ENCODE results near the gene FAM167B.

DNA sequence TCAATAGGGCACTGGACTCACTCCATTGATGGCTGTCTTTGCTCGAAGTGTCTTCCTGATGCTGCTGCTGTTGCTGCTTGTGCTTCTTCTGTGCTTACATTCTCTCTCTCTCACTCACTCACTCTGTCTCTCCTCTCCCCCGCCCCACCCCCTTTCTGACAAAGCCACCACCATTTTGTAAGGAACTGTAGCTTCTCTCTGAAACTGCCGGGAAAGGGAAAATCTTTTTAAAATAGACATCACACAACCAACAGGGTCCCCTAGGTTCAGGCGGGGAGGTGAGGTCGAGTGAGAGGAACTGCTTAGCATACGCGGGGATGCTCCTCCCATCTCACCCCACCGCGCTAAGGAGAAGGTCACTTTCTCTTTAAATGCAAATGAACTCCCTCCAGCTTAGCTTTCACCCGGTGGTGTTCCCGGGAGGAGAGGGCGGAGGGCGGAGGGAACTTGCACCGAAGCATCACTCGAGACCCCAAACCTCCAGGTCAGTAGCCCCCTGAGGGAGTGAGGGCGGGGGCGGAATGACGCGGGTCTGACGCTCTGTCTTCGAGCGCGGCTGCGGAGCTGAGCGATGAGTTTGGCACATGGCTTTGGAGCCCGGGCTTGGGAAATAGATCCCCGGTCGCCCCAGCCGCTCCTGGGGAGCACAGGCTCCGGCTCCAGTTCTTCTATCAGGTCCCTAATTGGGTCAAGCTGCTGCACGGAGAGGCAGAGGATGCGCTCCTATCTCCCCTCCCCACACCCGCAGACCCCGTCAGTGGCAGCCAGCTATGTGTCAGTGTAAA, 46.6 kb upstream of the FAM167B start, which contains the start of gene CCDC28B:
- TF ChIP-seq RAD21 (conservative IDR thresholded peaks at IDR 0.05 in 1 of 2, IDR thresholded peaks at IDR 0.05 in 1 of 2), result no peak
- TF ChIP-seq, protein P1, sequence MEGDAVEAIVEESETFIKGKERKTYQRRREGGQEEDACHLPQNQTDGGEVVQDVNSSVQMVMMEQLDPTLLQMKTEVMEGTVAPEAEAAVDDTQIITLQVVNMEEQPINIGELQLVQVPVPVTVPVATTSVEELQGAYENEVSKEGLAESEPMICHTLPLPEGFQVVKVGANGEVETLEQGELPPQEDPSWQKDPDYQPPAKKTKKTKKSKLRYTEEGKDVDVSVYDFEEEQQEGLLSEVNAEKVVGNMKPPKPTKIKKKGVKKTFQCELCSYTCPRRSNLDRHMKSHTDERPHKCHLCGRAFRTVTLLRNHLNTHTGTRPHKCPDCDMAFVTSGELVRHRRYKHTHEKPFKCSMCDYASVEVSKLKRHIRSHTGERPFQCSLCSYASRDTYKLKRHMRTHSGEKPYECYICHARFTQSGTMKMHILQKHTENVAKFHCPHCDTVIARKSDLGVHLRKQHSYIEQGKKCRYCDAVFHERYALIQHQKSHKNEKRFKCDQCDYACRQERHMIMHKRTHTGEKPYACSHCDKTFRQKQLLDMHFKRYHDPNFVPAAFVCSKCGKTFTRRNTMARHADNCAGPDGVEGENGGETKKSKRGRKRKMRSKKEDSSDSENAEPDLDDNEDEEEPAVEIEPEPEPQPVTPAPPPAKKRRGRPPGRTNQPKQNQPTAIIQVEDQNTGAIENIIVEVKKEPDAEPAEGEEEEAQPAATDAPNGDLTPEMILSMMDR (IDR thresholded peaks at IDR 0.05), result no peak
- TF ChIP-seq, protein P2, sequence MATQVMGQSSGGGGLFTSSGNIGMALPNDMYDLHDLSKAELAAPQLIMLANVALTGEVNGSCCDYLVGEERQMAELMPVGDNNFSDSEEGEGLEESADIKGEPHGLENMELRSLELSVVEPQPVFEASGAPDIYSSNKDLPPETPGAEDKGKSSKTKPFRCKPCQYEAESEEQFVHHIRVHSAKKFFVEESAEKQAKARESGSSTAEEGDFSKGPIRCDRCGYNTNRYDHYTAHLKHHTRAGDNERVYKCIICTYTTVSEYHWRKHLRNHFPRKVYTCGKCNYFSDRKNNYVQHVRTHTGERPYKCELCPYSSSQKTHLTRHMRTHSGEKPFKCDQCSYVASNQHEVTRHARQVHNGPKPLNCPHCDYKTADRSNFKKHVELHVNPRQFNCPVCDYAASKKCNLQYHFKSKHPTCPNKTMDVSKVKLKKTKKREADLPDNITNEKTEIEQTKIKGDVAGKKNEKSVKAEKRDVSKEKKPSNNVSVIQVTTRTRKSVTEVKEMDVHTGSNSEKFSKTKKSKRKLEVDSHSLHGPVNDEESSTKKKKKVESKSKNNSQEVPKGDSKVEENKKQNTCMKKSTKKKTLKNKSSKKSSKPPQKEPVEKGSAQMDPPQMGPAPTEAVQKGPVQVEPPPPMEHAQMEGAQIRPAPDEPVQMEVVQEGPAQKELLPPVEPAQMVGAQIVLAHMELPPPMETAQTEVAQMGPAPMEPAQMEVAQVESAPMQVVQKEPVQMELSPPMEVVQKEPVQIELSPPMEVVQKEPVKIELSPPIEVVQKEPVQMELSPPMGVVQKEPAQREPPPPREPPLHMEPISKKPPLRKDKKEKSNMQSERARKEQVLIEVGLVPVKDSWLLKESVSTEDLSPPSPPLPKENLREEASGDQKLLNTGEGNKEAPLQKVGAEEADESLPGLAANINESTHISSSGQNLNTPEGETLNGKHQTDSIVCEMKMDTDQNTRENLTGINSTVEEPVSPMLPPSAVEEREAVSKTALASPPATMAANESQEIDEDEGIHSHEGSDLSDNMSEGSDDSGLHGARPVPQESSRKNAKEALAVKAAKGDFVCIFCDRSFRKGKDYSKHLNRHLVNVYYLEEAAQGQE (IDR thresholded peaks at IDR 0.05), result no peak
- no peak for TF ChIP-seq RCOR1 (IDR thresholded peaks at IDR 0.05; ENCODE audit: low read depth, low read length)
- TF ChIP-seq POLR2A (IDR thresholded peaks at IDR 0.05; ENCODE audit: low read length), result no peak
- TF ChIP-seq BHLHE40 (IDR thresholded peaks at IDR 0.05; ENCODE audit: low read depth, low read length), result no peak
- TF ChIP-seq MAFK (IDR thresholded peaks at IDR 0.05; ENCODE audit: partially characterized antibody), result no peak
- TF ChIP-seq ZFP36 (IDR thresholded peaks at IDR 0.05; ENCODE audit: borderline replicate concordance, partially characterized antibody), result no peak
